Measurements from ENCODE around the gene TTC9. TPM values are rescaled to one million over a fixed set of nuclear protein-coding genes. Genes with fewer than 3 reads are reported as not detected.

The TTC9 gene
- total RNA-seq, 4 donors from 2014 or later: 6.3 to 10.2 (median 8.7) TPM

GRCh38 chr14:70646705-70647104 is 5.0 kb downstream of the TTC9 start:
- intact Hi-C loops (cut with DNase I; ENCODE audit: low total_unique reads): no loop called here
- 55 to 61% methylated on average over 2 of the region's 2 CpGs for WGBS, 2 donors
- TF ChIP-seq POLR2A (IDR thresholded peaks at IDR 0.05) (no peak), CTCF (IDR thresholded peaks at IDR 0.05) (no peak)
- DNase-seq (ENCODE audit: low spot score in 2 of 2): no peak
- H3K4me3 ChIP-seq (ENCODE audit: low read depth, poor library complexity, severe bottlenecking): no peak overlapping the region

- intact Hi-C loops (cut with DNase I; ENCODE audit: low total_unique reads): no loop called here
- no peak overlapping the region for H3K4me3 ChIP-seq (ENCODE audit: low read depth, poor library complexity, severe bottlenecking)
- TF ChIP-seq POLR2A (IDR thresholded peaks at IDR 0.05): no peak
- TF ChIP-seq CTCF (IDR thresholded peaks at IDR 0.05): no peak
- DNase-seq (ENCODE audit: low spot score in 2 of 2): no peak
These were observed 6.6 kb downstream of the TTC9 start for GRCh38 chr14:70648346-70648745.

GRCh38 chr14:70649803-70650202 is 8.1 kb downstream of the TTC9 start:
- no peak overlapping the region for H3K4me3 ChIP-seq (ENCODE audit: low read depth, poor library complexity, severe bottlenecking)
- no peak for DNase-seq (ENCODE audit: low spot score in 2 of 2)
- no peak for TF ChIP-seq CTCF (IDR thresholded peaks at IDR 0.05)
- no peak for TF ChIP-seq POLR2A (IDR thresholded peaks at IDR 0.05)
- intact Hi-C loops (cut with DNase I; ENCODE audit: low total_unique reads): no loop called here
- 68 to 75% methylated on average over 4 of the region's 4 CpGs for WGBS, 2 donors

GRCh38 chr14:70651522-70651921 is 9.8 kb downstream of the TTC9 start:
- DNase-seq (ENCODE audit: low spot score in 2 of 2): no peak
- TF ChIP-seq POLR2A (IDR thresholded peaks at IDR 0.05) (no peak), CTCF (IDR thresholded peaks at IDR 0.05) (no peak)
- 92 to 93% methylated on average over 5 of the region's 5 CpGs for WGBS, 2 donors
- H3K4me3 ChIP-seq (ENCODE audit: low read depth, poor library complexity, severe bottlenecking): no peak overlapping the region
- intact Hi-C loops (cut with DNase I; ENCODE audit: low total_unique reads): no loop called here

GRCh38 chr14:70652871-70653270 is 11.2 kb downstream of the TTC9 start:
- intact Hi-C loops (cut with DNase I; ENCODE audit: low total_unique reads): no loop called here
- no peak for TF ChIP-seq CTCF (IDR thresholded peaks at IDR 0.05)
- TF ChIP-seq POLR2A (IDR thresholded peaks at IDR 0.05): no peak

GRCh38 chr14:70653662-70654061 is 11.9 kb downstream of the TTC9 start:
- 25 to 36% methylated on average over 3 of the region's 3 CpGs for WGBS, 2 donors
- DNase-seq (ENCODE audit: low spot score in 2 of 2): no peak
- intact Hi-C loops (cut with DNase I; ENCODE audit: low total_unique reads): no loop called here
- TF ChIP-seq POLR2A (IDR thresholded peaks at IDR 0.05) (no peak), CTCF (IDR thresholded peaks at IDR 0.05) (no peak)
- H3K4me3 ChIP-seq (ENCODE audit: low read depth, poor library complexity, severe bottlenecking): no peak overlapping the region

More at GRCh38 chr14:70652871-70653270, 11.2 kb downstream of the TTC9 start:
- DNase-seq (ENCODE audit: low spot score in 2 of 2): no peak
- no peak overlapping the region for H3K4me3 ChIP-seq (ENCODE audit: low read depth, poor library complexity, severe bottlenecking)

Data from lower leg skin (tissue), 4 donors.